Stimulated activated CD4-positive, alpha-beta T cell treated with anti-CD3 and anti-CD28 coated beads, Interleukin-1b, Interleukin-23, amount 100 ng/mL, for 1 hour (primary cell): ENCODE results near the gene PLRG1.

ENCODE experiments used
- DNase-seq, 2 donors: peaks; one replicate each; pipeline ENCODE4 v3.0.0-alpha.2; 2020; ENCODE audit warnings: low read depth in 2 of 2

PLRG1 gene

GRCh38 chr4:154521607-154522006, 28.6 kb downstream of the PLRG1 start:
- no peak for DNase-seq

GRCh38 chr4:154519214-154519613, 31.0 kb downstream of the PLRG1 start:
- no peak for DNase-seq

- no peak for DNase-seq
Observed at GRCh38 chr4:154517591-154517990, 32.6 kb downstream of the PLRG1 start.

- no peak for DNase-seq
Observed at GRCh38 chr4:154516318-154517029, 33.7 kb downstream of the PLRG1 start.

- DNase-seq: no peak
Observed at GRCh38 chr4:154511981-154512380, 38.2 kb downstream of the PLRG1 start.

GRCh38 chr4:154511548-154511947, 38.7 kb downstream of the PLRG1 start:
- DNase-seq: no peak

- no peak for DNase-seq
Observed at GRCh38 chr4:154507156-154507555, 43.0 kb downstream of the PLRG1 start.

GRCh38 chr4:154506253-154506652, 43.9 kb downstream of the PLRG1 start:
- DNase-seq: no peak

- DNase-seq: no peak
Observed at GRCh38 chr4:154503598-154503997, 46.6 kb downstream of the PLRG1 start.

GRCh38 chr4:154502111-154502510, 48.1 kb downstream of the PLRG1 start:
- DNase-seq: no peak

GRCh38 chr4:154497889-154498288, 52.3 kb downstream of the PLRG1 start:
- DNase-seq: no peak

- no peak for DNase-seq
Observed at GRCh38 chr4:154495867-154496266, 54.3 kb downstream of the PLRG1 start.

GRCh38 chr4:154492288-154492687, 57.9 kb downstream of the PLRG1 start:
- DNase-seq: no peak

- DNase-seq: no peak
Observed at GRCh38 chr4:154491341-154492271, 58.6 kb downstream of the PLRG1 start, which contains the start of gene DCHS2. Gene DCHS2, minus strand, starts transcription at chr4:154491799. Its CDS starts 444 bp downstream, at chr4:154491355.

- no peak for DNase-seq
Observed at GRCh38 chr4:154490583-154491340, 59.4 kb downstream of the PLRG1 start.

- no peak for DNase-seq
Observed at GRCh38 chr4:154490234-154490582, 60.0 kb downstream of the PLRG1 start.

- no peak for DNase-seq
Observed at GRCh38 chr4:154489558-154490233, 60.5 kb downstream of the PLRG1 start.

GRCh38 chr4:154487145-154487544, 63.1 kb downstream of the PLRG1 start:
- no peak for DNase-seq

GRCh38 chr4:154485127-154485773, 65.0 kb downstream of the PLRG1 start:
- no peak for DNase-seq
